Bronchial epithelial cell (primary cell): Measurements from ENCODE around the gene NOG. TPM values are rescaled to one million over a fixed set of nuclear protein-coding genes. Genes with fewer than 3 reads are reported as not detected.
A peak's percentile ranks its signal among the peaks of the same experiment; 100 is the strongest.

ENCODE experiments used
- DNase-seq: peaks from one replicate; pipeline ENCODE4 v3.0.0-alpha.2; 2010; ENCODE audit warnings: low read depth
- FAIRE-seq: peaks from 2 replicates; lab custom pipeline; 2011; peaks lifted over from hg19 to GRCh38; lab: Jason Lieb, UNC
- H3K27me3 ChIP-seq: 2 replicates; pipeline ENCODE4 v1.5.1; 2011; ENCODE audit warnings: low read length; ENCODE audit not compliant: control insufficient read depth, insufficient read depth
- H3K36me3 ChIP-seq: 2 replicates; pipeline ENCODE4 v1.5.1; 2011; ENCODE audit warnings: low read length; ENCODE audit not compliant: control insufficient read depth, insufficient read depth
- H3K4me3 ChIP-seq: 2 replicates; pipeline ENCODE4 v1.5.1; 2011; ENCODE audit warnings: mild to moderate bottlenecking, low read depth, low read length, control low read depth
- CTCF ChIP-seq: IDR thresholded peaks from 2 replicates; pipeline ENCODE4 v1.5.1; 2011; ENCODE audit warnings: mild to moderate bottlenecking, moderate library complexity, low read length, control low read depth, inconsistent platforms; ENCODE audit not compliant: insufficient read depth, severe bottlenecking
- total RNA-seq: library from RNA; depleted of rRNA; stranded (reverse); fragments of >200 nt; gene quantifications from 2 replicates; pipeline ENCODE4 v1.2.1, GENCODE V29; 2014

Gene NOG
- total RNA-seq, 1 donor from 2014 or later: 0.26 TPM

GRCh38 chr17:56581635-56582627 lies 11.6 kb upstream of the NOG start:
- no peaks in the 10 kb centered on the region for H3K36me3 ChIP-seq
- H3K27me3 ChIP-seq: no peaks in the 10 kb centered on the region
- no peak for TF ChIP-seq CTCF
- no peak for DNase-seq
- FAIRE-seq: no peak
- H3K4me3 ChIP-seq: no peak overlapping the region

GRCh38 chr17:56583772-56584171 lies 9.7 kb upstream of the NOG start:
- Histone ChIP-seq H3K27me3 (peaks cover 2% of the 10 kb centered on the region), H3K4me3 (no peak overlapping the region), H3K36me3 (no peaks in the 10 kb centered on the region)
- no peak for TF ChIP-seq CTCF
- FAIRE-seq (no peak), DNase-seq (no peak)

- Histone ChIP-seq H3K36me3 (no peaks in the 10 kb centered on the region), H3K4me3 (no peak overlapping the region), H3K27me3 (peaks cover 9% of the 10 kb centered on the region)
- no peak for FAIRE-seq
- DNase-seq: no peak
- TF ChIP-seq CTCF: no peak
These were observed 6.2 kb upstream of the NOG start for GRCh38 chr17:56587298-56587697.

GRCh38 chr17:56592487-56593085 lies 913 bp upstream of the NOG start:
- Histone ChIP-seq H3K4me3 (peak overlapping the region; percentile 44), H3K36me3 (no peaks in the 10 kb centered on the region), H3K27me3 (peaks cover 12% of the 10 kb centered on the region)
- FAIRE-seq (no peak), DNase-seq (no peak)
- peak; percentile 74 for TF ChIP-seq CTCF

- DNase-seq (no peak), FAIRE-seq (no peak)
- TF ChIP-seq CTCF: no peak
These were observed 333 bp upstream of the NOG start for GRCh38 chr17:56593086-56593645.

More at GRCh38 chr17:56593086-56593645, 333 bp upstream of the NOG start:
- H3K36me3 ChIP-seq: no peaks in the 10 kb centered on the region
- peak overlapping the region; percentile 44 for H3K4me3 ChIP-seq
- H3K27me3 ChIP-seq: peaks cover 16% of the 10 kb centered on the region
